Measurements from ENCODE around the gene PSMD11. TPM values are rescaled to one million over a fixed set of nuclear protein-coding genes. Genes with fewer than 3 reads are reported as not detected.
A peak's percentile ranks its signal among the peaks of the same experiment; 100 is the strongest.

Gene PSMD11
- polyA plus RNA-seq, 1 donor (not counting 4 experiments of a cell fraction or from before 2014, with no cell fraction given) = 103 TPM

DNA sequence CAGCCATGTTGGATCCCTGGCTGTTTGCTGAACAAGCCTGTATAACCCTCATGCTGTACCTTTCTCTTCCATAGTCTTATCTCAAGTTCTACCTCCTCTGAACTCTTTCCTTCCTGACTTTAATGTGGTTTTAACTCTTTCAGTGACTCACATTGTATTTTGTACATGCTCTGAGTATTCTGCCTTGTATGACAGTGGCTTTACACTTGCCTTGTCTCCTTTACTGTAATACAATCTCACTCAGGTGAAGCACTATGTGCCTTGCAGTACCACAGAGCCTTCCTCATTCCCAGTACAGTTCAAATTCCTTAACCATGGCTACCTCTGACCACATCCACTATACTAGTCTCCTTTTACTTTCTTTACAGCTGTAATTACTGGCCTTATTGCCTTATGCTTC is 14.1 kb downstream of the PSMD11 start:
- Histone ChIP-seq H3K79me2 (ENCODE audit: control insufficient read depth, insufficient read depth, low read length) (peaks cover 61% of the 10 kb centered on the region), H3K9ac (ENCODE audit: control insufficient read depth, extremely low read depth, insufficient read depth, low read length) (no peak overlapping the region), H3K4me1 (ENCODE audit: control insufficient read depth, extremely low read depth, insufficient read depth, low read length) (no peaks in the 10 kb centered on the region), H3K4me2 (ENCODE audit: control insufficient read depth, extremely low read depth, insufficient read depth, low read depth, low read length) (no peak overlapping the region), H3K4me3 (ENCODE audit: control insufficient read depth in 2 of 3, extremely low read depth in 1 of 3, insufficient read depth in 2 of 3, low read depth in 1 of 3, low read length in 3 of 3) (no peak overlapping the region), H3K27me3 (ENCODE audit: control insufficient read depth, extremely low read depth, insufficient read depth, low read length) (no peaks in the 10 kb centered on the region), H3K36me3 (ENCODE audit: control insufficient read depth in 2 of 2, extremely low read depth in 1 of 2, insufficient read depth in 2 of 2, low read length in 2 of 2) (peaks cover 20 to 24% of the 10 kb centered on the region in 2 experiments), H2AFZ (ENCODE audit: control insufficient read depth, low read length) (no peak overlapping the region), H3K27ac (ENCODE audit: control insufficient read depth, insufficient read depth, low read length) (no peak overlapping the region), H3K9me3 (ENCODE audit: control insufficient read depth, low read depth, low read length) (no peaks in the 10 kb centered on the region), H3K9me1 (ENCODE audit: control insufficient read depth, extremely low read depth, insufficient read depth, low read length) (no peaks in the 10 kb centered on the region), H4K20me1 (ENCODE audit: control insufficient read depth, extremely low read depth, insufficient read depth, low read length) (no peaks in the 10 kb centered on the region)
- TF ChIP-seq CTCF (optimal IDR thresholded peaks at IDR 0.05 in 1 of 3, IDR thresholded peaks at IDR 0.05 in 1 of 3, conservative IDR thresholded peaks at IDR 0.05 in 1 of 3; ENCODE audit: extremely low read depth in 1 of 3, insufficient read depth in 2 of 3, low read length in 3 of 3) (no peak), EZH2 (IDR thresholded peaks at IDR 0.05; ENCODE audit: low read length) (no peak)
- no peak for DNase-seq (ENCODE audit: low read depth, low spot score)
- dilution Hi-C loops (cut with MboI; ENCODE audit: extremely low pct_ligation_motif_present, low sequenced_read_pairs) = no loop called here
- peak; percentile 5 for FAIRE-seq

- no peak overlapping the region for H3K4me2 ChIP-seq (ENCODE audit: control insufficient read depth, extremely low read depth, insufficient read depth, low read depth, low read length)
Measured at GRCh38 chr17:32460054-32460453, 15.7 kb downstream of the PSMD11 start.

More at GRCh38 chr17:32460054-32460453, 15.7 kb downstream of the PSMD11 start:
- no peaks in the 10 kb centered on the region for H3K9me3 ChIP-seq (ENCODE audit: control insufficient read depth, low read depth, low read length)
- H3K27ac ChIP-seq (ENCODE audit: control insufficient read depth, insufficient read depth, low read length) = no peak overlapping the region
- no peak overlapping the region for H3K9ac ChIP-seq (ENCODE audit: control insufficient read depth, extremely low read depth, insufficient read depth, low read length)
- dilution Hi-C loops (cut with MboI; ENCODE audit: extremely low pct_ligation_motif_present, low sequenced_read_pairs) = no loop called here
- H3K4me1 ChIP-seq (ENCODE audit: control insufficient read depth, extremely low read depth, insufficient read depth, low read length) = no peaks in the 10 kb centered on the region
- H3K4me3 ChIP-seq (ENCODE audit: control insufficient read depth in 2 of 3, extremely low read depth in 1 of 3, insufficient read depth in 2 of 3, low read depth in 1 of 3, low read length in 3 of 3) = no peak overlapping the region
- FAIRE-seq = no peak
- H3K36me3 ChIP-seq (ENCODE audit: control insufficient read depth in 2 of 2, extremely low read depth in 1 of 2, insufficient read depth in 2 of 2, low read length in 2 of 2) = peaks cover 19 to 21% of the 10 kb centered on the region in 2 experiments
- H3K9me1 ChIP-seq (ENCODE audit: control insufficient read depth, extremely low read depth, insufficient read depth, low read length) = no peaks in the 10 kb centered on the region
- no peaks in the 10 kb centered on the region for H4K20me1 ChIP-seq (ENCODE audit: control insufficient read depth, extremely low read depth, insufficient read depth, low read length)
- no peaks in the 10 kb centered on the region for H3K27me3 ChIP-seq (ENCODE audit: control insufficient read depth, extremely low read depth, insufficient read depth, low read length)
- DNase-seq (ENCODE audit: low read depth, low spot score) = no peak
- H3K79me2 ChIP-seq (ENCODE audit: control insufficient read depth, insufficient read depth, low read length) = peaks cover 49% of the 10 kb centered on the region
- H2AFZ ChIP-seq (ENCODE audit: control insufficient read depth, low read length) = no peak overlapping the region
- TF ChIP-seq CTCF (optimal IDR thresholded peaks at IDR 0.05 in 1 of 3, IDR thresholded peaks at IDR 0.05 in 1 of 3, conservative IDR thresholded peaks at IDR 0.05 in 1 of 3; ENCODE audit: extremely low read depth in 1 of 3, insufficient read depth in 2 of 3, low read length in 3 of 3) = no peak
- TF ChIP-seq EZH2 (IDR thresholded peaks at IDR 0.05; ENCODE audit: low read length) = no peak
